PFSK-1 (cell line): ENCODE results near the gene HSF5.

Source experiments
- POLR2AphosphoS5 ChIP-seq: IDR thresholded peaks from 2 replicates; pipeline ENCODE4 v1.6.1; 2012; ENCODE audit warnings: low read depth, mild to moderate bottlenecking, control low read depth, low read length, moderate library complexity
- SIN3A ChIP-seq: IDR thresholded peaks from 2 replicates; pipeline ENCODE4 v1.6.1; 2012; ENCODE audit warnings: mild to moderate bottlenecking, low read length, moderate library complexity, borderline replicate concordance; ENCODE audit not compliant: insufficient read depth

DNA sequence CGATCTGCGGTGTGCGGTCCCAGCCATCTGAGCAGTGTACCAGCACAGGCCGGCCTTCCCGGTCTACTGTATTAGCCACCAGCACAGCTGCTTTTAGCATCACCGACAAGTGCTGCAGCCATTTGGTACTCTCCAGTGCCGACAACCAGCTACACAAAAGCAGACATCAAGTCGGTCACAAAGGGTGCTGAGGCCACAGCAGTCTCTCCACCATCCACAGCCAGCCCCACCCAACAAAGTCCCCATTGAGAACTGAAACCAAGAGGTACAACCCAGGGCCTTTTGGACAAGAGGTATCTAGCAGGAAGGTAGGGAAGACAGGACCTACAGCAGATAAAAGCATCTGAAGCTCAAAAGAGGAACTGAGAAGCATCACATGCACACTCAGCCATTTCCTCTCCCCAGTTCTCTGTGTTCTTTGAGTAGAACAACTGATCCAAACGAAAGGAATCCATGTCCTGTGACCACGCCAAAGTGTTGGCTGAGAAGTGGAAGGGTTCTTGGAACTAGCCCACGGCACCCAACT, 16.7 kb upstream of the HSF5 start:
- TF ChIP-seq POLR2AphosphoS5 (no peak), SIN3A (no peak)
